Endometrial microvascular endothelial cells (primary cell): Measurements from ENCODE around the gene EPS8L3. TPM values are rescaled to one million over a fixed set of nuclear protein-coding genes. Genes with fewer than 3 reads are reported as not detected.
"Not testable (repeated sequence)": the region's sequence is repeated elsewhere in the genome, so short reads cannot be mapped to it uniquely, and the experiment has no call there.

ENCODE experiments used
- in situ Hi-C: cut with HindIII; loops from 2 replicates; pipeline ENCODE4 v1.10.0; 2017; ENCODE audit warnings: low sequenced_read_pairs, low pct_unique_long_range_greater_than_20kb; ENCODE audit errors: inconsistent ontology term
- total RNA-seq: library from RNA; depleted of rRNA; stranded (reverse); fragments of >200 nt; gene quantifications from one replicate; pipeline ENCODE4 v1.2.3, GENCODE V29; 2015; ENCODE audit errors: inconsistent ontology term

The EPS8L3 gene
- total RNA-seq, 1 donor from 2014 or later, result not detected

GRCh38 chr1:109757936-109758786 lies 5.6 kb downstream of the EPS8L3 start:
- in situ Hi-C loops, result no loop called here

- in situ Hi-C loops, result no loop called here
These were observed 6.7 kb downstream of the EPS8L3 start for GRCh38 chr1:109756848-109757521.

- in situ Hi-C loops, result not testable (repeated sequence)
These were observed 7.4 kb downstream of the EPS8L3 start for GRCh38 chr1:109756325-109756724.

- in situ Hi-C loops, result no loop called here
These were observed 9.0 kb downstream of the EPS8L3 start for GRCh38 chr1:109754738-109755137.

GRCh38 chr1:109751531-109752260 lies 12.0 kb downstream of the EPS8L3 start:
- in situ Hi-C loops, result no loop called here

- in situ Hi-C loops, result no loop called here
These were observed 12.8 kb downstream of the EPS8L3 start for GRCh38 chr1:109750920-109751319.

GRCh38 chr1:109750241-109750882 lies 13.4 kb downstream of the EPS8L3 start:
- in situ Hi-C loops, result no loop called here

GRCh38 chr1:109749221-109749620 lies 14.5 kb downstream of the EPS8L3 start:
- in situ Hi-C loops, result no loop called here

- in situ Hi-C loops, result not testable (repeated sequence)
These were observed 15.4 kb downstream of the EPS8L3 start for GRCh38 chr1:109748311-109748710.

GRCh38 chr1:109740615-109741373 lies 22.9 kb downstream of the EPS8L3 start, which contains the start of gene GSTM3:
TSS of gene GSTM3 (minus strand) at chr1:109741038. CDS start at chr1:109740287, 751 bp downstream.
- in situ Hi-C loops, result no loop called here

- in situ Hi-C loops, result no loop called here
These were observed 23.7 kb downstream of the EPS8L3 start for GRCh38 chr1:109739738-109740614.

GRCh38 chr1:109733236-109733870 lies 30.4 kb downstream of the EPS8L3 start:
- in situ Hi-C loops, result no loop called here

- in situ Hi-C loops, result no loop called here
These were observed 31.3 kb downstream of the EPS8L3 start for GRCh38 chr1:109732390-109732881.

- in situ Hi-C loops, result no loop called here
These were observed 33.1 kb downstream of the EPS8L3 start for GRCh38 chr1:109730666-109731065.

GRCh38 chr1:109728870-109729269 lies 34.9 kb downstream of the EPS8L3 start:
- in situ Hi-C loops, result no loop called here

- in situ Hi-C loops, result no loop called here
These were observed 36.9 kb downstream of the EPS8L3 start for GRCh38 chr1:109726728-109727373.
